ENCODE results near the gene CATSPER1. TPM values are rescaled to one million over a fixed set of nuclear protein-coding genes. Genes with fewer than 3 reads are reported as not detected.

CATSPER1 gene
- polyA plus RNA-seq, 3 donors: not detected

DNA sequence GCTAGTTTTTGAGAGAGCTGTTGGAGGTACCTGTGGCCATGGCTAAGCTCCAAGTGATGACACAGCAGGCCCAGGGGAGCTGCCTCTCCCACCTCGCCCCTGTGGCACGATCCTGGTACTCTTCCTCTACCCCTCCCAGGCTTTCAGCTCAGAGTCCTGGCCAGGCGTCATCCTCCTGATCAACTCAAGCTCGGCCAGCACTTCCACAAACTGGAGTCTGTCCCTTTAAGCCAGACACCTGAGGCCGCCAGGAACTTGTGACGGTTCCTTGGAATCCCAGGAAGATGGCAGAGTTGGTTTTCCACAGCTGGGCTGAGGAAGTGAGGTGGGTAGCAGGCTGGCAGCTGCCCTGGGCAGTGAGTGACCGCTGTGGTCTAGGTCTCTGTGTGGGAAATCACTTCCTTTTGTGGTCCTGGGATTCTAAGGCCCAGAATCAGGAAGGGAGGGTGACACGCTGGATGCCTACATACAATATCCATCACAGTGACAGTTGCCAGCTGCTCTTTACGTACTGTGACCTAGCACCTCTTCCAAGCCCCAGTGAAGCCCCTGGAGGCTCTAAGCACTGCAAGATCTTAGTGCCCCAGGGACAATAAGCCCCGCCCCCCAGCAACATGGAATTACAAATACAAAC is 17.7 kb downstream of the CATSPER1 start:
- DNase-seq (ENCODE audit: extremely low read depth in 1 of 11, low read depth in 9 of 11, low spot score in 4 of 11): no peak

DNA sequence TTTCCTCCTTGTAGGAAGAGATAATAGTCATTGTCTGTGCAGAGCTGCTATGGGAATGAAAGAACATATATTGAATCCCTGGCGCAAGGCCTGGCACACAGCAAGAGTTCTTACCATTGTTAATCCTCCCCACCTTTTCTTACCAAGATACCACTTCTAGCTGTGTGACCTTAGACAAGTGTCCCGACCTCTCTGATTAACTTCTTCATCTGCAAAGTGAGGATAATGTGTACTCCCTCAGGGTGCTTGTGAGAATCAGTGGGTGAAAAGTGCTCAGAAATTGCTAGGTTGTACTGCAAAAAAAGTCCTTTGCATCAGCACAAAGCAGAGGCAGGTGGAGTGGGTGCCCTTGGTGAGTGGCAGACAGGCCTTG is 18.2 kb downstream of the CATSPER1 start:
- DNase-seq (ENCODE audit: extremely low read depth in 1 of 11, low read depth in 9 of 11, low spot score in 4 of 11): no peak

- no peak for DNase-seq (ENCODE audit: extremely low read depth in 1 of 11, low read depth in 9 of 11, low spot score in 4 of 11)
Measured at GRCh38 chr11:66007201-66007634, 19.1 kb downstream of the CATSPER1 start.

DNA sequence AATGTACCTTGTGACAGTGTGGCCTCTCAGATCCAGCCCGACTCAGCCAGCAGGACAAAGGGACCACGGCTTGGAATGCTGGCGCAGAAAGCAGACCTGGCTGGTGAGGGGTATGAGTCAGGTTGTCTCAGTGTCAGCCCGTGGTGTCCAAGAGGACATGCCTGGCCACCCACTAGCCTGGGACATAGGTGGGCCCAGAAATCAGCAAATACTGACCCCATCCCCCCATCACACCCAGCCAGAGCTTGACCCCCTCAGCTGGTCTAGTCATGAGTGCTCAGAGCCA is 19.4 kb downstream of the CATSPER1 start:
- DNase-seq (ENCODE audit: extremely low read depth in 1 of 11, low read depth in 9 of 11, low spot score in 4 of 11): no peak

DNA sequence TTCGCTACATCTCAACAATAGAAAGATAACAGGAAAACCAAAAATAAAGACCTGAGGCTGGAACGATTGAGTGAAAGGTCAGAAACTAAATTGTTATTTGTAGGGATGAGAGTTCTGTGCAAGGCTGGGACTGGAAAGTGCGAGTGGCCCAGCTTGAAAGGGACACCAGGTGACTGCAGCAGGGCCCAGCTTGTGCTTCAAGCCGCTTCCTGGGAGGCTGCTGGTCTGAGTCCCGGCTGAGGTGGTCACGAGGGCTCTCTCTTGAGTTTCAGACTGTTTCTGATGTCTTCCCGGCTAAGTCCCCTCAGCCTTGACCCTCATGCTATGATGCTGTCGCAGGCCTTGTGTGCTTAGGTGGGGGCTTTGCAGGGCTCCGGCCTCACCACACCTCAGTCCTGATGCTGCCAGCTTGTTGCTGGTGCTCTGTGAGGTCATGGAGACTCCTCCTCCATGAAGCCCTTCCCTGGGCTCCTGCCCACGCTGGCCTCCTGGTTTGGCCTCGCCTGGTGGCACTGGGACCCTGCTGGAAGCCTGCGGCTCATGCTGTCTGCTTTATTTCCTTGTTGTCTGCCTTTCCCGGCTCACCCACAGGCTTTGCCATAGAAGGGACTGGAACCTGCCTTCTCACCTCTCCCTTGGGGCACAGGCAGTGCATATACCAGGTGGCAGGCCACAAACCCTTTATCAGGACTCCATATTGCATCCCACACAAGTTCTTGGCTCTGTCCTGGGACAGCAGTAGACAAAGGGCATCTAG is 20.0 kb downstream of the CATSPER1 start:
- no peak for DNase-seq (ENCODE audit: extremely low read depth in 1 of 11, low read depth in 9 of 11, low spot score in 4 of 11)

GRCh38 chr11:66004186-66004585 is 22.1 kb downstream of the CATSPER1 start:
- DNase-seq (ENCODE audit: extremely low read depth in 1 of 11, low read depth in 9 of 11, low spot score in 4 of 11): no peak

DNA sequence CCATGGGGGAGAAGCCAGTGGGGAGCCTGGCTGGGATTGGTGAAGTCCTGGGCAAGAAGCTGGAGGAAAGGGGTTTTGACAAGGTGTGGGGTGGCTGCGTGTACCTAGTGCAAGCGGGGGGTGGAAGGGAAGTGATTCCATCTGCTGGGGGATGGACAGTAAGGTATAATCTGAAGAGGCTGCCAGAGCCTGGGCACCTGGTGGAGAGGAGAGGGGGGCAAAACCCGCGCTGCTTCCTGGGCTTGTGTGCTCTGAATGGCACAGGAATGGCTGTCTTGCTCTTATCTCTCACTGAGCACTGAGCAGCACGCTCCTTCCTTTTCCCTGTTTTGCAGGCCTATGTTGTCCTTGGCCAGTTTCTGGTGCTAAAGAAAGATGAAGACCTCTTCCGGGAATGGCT is 23.0 kb downstream of the CATSPER1 start:
- DNase-seq (ENCODE audit: extremely low read depth in 1 of 11, low read depth in 9 of 11, low spot score in 4 of 11): no peak

DNA sequence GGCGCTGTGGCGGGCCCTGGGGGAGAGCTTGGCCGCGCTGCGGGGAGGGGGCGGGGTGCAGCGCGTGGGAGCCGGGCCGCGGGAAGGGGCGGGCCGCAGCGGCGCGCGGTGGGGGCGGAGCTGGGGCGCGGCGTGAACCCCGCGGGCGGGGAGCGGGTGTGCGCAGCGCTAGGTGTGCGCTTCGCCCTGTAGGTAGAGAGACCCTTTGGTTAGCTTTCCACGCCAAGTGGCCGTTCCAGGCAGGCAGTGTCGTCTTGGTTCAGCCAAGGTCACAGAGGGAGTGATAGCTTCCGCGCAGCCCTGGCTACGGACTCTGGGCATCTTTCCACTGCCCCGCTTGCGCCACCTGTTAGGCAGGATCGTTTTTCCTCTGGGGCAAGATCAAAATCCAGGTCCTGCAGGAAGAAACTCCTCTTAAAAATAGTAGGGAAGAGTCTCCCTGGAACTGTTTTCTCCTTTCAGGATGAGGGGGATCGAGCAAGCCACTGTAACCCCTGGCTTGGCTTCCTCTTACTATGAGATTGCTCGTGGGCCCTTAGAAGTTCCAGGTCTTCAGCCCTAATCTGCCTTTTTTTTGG is 23.5 kb downstream of the CATSPER1 start:
- DNase-seq (ENCODE audit: extremely low read depth in 1 of 11, low read depth in 9 of 11, low spot score in 4 of 11): no peak

DNA sequence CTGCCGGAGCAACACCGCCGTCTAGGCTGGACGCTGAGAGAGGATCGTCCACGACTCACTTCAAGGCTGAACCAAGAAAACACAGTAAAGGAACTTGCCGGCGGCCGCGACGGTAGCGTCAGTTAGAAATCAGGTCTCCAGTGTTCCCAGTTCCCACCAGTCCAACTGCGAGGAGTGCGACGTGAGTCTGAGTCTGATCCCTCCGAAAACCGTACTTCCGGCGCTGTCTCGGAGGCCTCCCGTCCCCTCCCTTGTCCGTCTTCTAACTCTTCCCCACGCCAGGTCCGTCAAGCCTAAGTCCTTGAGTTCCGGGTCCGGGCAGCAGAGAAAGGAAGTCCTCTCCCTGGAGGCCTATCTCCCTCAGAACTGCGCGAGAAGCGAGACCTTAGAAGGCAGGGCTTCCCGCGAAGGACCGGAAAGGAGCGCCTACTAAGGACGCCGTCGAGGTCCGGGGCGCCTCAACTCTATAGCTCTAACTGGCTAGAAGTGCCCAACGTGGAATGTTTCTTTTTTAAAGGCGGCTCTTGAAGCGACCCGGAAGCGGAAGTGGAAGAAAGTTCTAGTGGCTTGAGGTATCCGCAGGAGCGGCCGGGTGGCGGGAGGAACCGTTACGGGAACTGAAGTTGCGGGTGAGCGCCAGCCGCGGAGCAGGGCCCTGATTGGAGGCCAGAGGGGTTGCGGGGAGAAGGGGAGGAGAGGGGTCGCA is 24.2 kb downstream of the CATSPER1 start, which contains the start of the genes BANF1 and EIF1AD:
Gene BANF1, plus strand, starts transcription at position 562 of the 706 bp plus-strand sequence. CDS start 748 bp downstream, outside the sequence.
Gene EIF1AD, minus strand, starts transcription at position 216 of the 706 bp plus-strand sequence. CDS start 1,768 bp downstream, outside the sequence.
- peak; percentile 93 to 99 (median 96) for DNase-seq (ENCODE audit: extremely low read depth in 1 of 11, low read depth in 9 of 11, low spot score in 4 of 11)

DNA sequence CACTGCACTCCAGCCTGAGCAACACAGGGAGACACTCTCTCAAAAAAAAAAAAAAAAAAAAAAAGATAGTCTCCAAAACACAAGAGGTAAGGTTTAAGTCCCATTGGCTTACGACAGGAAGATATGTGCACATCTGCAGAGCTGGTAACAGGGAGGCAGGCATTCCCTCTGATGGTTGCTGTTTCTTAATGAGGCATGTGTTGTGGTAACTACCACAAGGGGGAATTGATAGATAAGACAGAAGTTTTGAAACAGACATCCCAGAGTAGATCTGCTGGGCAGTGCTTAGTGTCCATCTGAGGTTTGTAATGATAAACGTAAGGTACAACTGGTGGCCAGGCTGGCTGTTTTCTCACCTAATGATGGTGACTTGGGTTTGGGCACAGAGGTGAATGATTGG is 29.0 kb downstream of the CATSPER1 start:
- no peak for DNase-seq (ENCODE audit: extremely low read depth in 1 of 11, low read depth in 9 of 11, low spot score in 4 of 11)

GRCh38 chr11:65992056-65992455 is 34.2 kb downstream of the CATSPER1 start:
- no peak for DNase-seq (ENCODE audit: extremely low read depth in 1 of 11, low read depth in 9 of 11, low spot score in 4 of 11)

GRCh38 chr11:65988791-65989592 is 37.3 kb downstream of the CATSPER1 start:
- peak; percentile 86 to 95 (median 92) for DNase-seq (ENCODE audit: extremely low read depth in 1 of 11, low read depth in 9 of 11, low spot score in 4 of 11)

- no peak for DNase-seq (ENCODE audit: extremely low read depth in 1 of 11, low read depth in 9 of 11, low spot score in 4 of 11)
Measured at GRCh38 chr11:65987336-65987735, 38.9 kb downstream of the CATSPER1 start.

- DNase-seq (ENCODE audit: extremely low read depth in 1 of 11, low read depth in 9 of 11, low spot score in 4 of 11): no peak
Measured at GRCh38 chr11:65983589-65983987, 42.7 kb downstream of the CATSPER1 start.

DNA sequence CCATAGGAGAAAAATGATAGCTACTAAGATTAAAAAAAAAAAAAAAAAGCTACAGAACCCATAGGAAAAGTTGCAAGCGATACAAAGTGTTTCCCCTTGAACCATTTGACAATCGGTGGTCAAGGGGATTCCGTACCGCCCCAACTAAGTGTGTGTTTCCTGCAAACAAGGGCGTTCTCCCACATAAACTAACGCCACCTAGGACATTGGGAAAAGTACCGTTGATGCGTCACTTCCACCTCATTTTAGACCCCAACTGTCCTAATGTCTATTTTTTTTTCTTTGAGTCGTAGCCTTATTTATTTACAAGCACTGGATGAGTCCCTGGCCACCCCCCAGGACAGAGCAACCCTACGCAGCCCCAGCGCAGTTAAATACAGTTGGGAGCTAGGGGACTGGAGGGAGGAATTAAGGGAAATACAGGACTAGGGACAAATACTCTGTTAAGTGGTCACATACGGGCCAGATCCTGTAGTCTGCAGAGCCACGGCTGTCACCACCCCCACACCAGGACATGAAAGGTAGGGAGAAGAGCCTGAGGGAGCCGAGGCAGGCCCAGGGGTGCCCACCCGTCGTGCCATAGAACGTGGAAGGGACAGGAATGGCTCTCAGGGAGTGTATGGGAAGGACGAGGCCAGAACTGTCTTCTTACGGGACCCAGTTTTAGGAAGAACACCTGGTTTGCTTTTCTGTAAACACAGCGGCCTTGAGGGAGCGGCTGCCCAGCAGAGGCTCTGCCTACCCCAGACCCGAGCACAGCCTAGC is 43.3 kb downstream of the CATSPER1 start:
- no peak for DNase-seq (ENCODE audit: extremely low read depth in 1 of 11, low read depth in 9 of 11, low spot score in 4 of 11)

DNA sequence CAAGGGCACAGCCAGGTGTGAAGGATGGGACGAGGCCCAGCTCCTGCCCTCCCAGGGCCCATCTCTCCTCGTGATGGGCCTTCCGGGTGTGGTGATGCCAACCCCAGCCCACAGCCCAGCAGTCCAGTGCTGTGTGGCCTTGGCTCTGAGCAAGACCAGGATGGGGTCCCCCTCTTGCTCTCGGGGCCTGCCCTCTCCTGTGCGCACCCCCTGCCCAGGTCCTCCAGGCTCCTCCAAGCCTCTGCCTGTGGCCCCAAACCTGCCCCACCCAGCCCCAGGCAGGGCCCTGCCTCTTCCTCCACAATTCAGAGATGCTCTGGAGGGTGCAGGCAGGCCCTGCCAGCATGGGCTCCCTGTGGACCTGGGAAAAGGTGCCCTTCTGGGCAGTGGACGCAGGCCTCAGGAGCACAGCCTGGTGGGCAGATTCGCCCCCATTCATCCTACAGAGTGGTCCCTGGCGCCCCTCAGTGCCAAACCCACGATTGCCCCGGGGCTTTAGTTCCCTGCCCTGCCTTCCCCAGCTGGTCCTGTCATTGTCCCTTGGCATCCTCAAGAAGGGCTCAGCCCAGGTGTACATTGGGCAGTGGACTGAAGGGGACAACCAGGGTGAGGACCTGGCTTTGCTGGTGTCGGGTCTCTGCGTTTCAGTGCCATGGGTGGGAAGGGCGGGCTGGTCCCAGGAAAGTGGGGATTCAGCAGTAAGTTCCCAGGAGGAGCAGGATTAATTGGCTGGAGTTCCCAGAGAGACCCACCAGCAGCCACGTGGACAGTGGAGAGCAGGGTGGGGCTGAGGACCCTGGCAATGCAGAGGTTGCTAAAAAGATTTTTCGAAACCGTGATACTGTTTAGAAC is 44.1 kb downstream of the CATSPER1 start:
- DNase-seq (ENCODE audit: extremely low read depth in 1 of 11, low read depth in 9 of 11, low spot score in 4 of 11): no peak

DNA sequence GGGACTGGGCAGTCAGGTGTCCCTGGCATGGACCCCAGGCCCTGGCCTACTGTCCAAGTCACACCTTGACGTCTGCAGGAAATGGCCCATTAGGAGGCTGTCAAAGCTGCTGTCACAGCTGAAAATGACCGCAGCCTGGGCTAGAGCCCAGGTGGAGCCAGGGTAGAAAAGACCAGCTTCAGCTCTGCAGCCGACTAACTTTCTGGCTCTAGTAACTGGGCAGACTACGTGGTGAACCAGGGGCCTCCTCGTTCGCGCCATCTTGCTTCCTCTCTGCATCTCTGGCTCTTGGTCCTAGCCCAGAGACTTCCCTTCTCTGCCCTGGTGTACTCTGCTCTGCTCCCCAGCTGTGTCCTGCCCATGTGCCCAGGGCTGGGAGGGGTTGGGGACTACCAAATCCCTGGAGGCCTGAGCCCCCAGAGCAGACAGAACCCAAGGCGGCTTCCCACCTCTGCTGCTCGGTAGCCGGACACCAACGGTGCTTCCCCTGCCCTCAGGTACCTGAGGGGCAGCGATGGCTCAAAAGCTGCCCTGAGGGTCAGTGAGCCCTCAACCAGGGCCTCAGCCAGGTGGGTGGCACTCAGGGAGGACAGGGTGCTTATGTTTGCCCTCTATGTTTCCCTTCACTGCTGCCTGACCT is 45.1 kb downstream of the CATSPER1 start:
- no peak for DNase-seq (ENCODE audit: extremely low read depth in 1 of 11, low read depth in 9 of 11, low spot score in 4 of 11)
